Stimulated activated CD4-positive, alpha-beta T cell treated with anti-CD3 and anti-CD28 coated beads, TNF-alpha, amount 100 ng/mL, for 48 hours (primary cell): ENCODE measurements around the gene NGF.
"Not testable (repeated sequence)": the region's sequence is repeated elsewhere in the genome, so short reads cannot be mapped to it uniquely, and the experiment has no call there.

Experiments
- DNase-seq, 3 donors: peaks; one replicate each; pipeline ENCODE4 v3.0.0-alpha.2; 2020; ENCODE audit warnings: low read depth in 3 of 3

The NGF gene

GRCh38 chr1:115337633-115338456 lies at the start of gene NGF:
TSS of gene NGF (minus strand) at chr1:115338249. CDS start at chr1:115286795, 51,454 bp downstream.
- no peak for DNase-seq

DNA sequence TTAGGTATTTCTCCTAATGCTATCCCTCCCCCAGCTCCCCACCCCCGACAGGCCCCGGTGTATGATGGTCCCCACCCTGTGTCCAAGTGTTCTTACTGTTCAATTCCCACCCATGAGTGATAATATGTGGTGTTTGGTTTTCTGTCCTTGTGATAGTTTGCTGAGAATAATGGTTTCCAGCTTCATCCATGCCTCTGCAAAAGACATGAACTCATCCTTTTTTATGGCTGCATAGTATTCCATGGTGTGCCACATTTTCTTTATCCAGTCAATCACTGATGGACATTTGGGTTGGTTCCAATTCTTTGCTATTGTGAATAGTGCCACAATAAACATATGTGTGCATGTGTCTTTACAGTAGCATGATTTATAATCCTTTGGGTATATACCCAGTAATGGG lies 45.4 kb upstream of the NGF start:
- not testable (repeated sequence) for DNase-seq

GRCh38 chr1:115379943-115380342 lies 41.9 kb upstream of the NGF start:
- no peak for DNase-seq

DNA sequence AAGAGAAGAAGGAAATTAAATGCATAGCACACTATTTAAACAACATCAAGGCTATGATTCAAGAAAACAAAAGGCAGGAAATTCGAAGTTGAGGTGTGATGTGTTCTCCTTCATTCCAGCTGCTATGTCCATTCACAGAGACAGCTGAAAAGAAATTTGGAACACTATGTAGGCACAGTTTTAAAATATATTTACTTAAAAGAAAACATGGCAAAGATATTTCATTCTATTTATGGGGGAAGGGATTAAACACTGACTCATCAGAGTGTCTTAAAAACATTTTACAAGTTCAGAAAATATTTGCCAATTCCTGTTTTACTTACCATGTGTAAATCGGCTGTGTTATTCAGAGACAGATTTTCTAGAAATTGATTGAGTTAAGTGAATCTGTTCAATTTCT lies 39.4 kb upstream of the NGF start:
- DNase-seq, result no peak

GRCh38 chr1:115374598-115374997 lies 36.5 kb upstream of the NGF start:
- no peak for DNase-seq

DNA sequence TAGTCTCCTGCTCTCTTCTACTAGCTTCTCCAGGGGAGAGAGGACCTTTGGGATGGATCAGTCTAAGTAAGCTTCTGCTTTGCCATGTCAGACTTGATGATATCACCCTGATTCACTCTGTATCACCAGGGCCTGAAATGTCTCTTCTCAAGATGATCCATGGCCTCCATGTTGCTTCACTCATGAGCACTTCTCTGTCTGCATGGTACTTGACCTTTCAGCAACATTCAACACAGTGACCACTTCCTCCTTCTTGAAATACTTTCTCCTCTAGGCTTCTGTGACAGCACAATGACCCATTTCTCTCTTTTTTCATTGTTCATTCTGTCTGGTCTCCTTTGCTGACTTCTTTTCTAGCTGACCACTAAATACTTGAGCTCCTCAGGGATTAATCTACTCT lies 35.3 kb upstream of the NGF start:
- DNase-seq, result no peak

DNA sequence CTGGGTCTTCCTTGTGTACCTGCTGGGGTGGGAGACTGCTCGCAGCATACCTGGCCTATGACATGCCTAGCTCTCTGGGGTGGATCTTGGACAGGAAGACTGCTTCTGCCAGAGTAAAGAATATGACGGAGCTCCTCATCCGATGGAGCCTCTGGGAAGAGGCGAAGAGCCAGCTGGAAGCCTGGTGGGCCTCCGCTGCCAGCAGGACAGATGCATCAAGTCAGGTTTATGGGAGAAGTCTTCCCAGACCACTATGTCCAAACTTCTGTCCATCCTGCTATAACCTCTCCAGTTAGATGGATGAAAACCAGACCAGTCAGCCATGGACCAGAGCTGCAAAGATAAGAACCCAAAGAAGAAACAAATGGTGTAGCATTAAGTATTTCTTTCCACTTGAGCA lies 27.7 kb upstream of the NGF start:
- DNase-seq, result no peak

DNA sequence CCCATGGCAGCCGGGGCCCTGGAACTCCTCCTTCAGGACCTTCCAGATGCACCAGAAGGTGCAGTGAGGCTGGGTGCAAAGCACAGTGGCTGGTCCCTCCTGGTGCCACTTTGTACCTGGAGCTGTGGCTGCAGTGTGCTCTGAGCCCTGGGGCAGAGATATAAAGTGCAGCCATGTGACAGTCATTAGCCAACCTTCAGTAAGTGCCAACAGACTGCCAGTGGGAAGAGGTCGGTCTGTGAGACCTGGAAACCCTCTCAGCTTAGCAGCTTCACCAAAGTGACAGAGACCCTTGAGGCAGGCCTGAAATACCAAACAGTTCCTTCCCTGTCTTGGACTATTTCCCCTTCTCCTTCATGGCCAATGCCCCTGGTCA lies 26.7 kb upstream of the NGF start:
- no peak for DNase-seq

DNA sequence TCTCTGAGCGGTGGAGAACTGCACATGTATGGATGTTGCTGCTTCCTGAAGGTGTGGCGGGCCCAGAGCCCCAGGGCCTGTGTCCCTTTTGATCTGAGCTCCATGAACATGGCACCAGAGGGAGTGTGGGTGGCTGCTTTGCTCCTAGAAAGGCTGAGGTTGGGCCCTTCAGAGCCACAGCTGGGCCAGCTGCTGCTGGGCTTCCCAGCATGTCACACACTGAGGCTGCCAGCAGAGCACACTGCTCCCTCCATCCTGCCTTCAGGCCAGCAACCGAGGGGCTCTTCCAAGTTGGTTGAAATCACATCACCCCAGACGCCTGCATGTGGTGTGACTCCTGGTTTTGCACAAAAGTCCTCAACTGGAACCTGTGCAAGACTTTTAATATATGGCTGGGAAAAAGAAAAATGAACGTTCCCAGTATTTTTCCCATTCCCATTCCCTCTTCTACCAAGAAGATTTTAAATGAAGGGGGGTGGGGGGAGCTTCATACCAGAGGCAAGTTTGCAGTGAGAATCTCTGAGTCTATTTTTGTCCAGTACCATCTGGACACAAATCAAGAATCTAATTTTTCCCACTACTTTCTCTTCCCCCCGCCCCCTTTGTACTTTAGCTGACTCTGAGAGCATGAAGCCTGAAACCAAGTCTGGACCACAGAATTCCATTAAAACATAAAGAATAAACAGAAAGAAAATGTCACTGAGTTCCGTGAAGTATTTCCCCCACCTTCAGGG lies 26.2 kb upstream of the NGF start:
- DNase-seq, result no peak

DNA sequence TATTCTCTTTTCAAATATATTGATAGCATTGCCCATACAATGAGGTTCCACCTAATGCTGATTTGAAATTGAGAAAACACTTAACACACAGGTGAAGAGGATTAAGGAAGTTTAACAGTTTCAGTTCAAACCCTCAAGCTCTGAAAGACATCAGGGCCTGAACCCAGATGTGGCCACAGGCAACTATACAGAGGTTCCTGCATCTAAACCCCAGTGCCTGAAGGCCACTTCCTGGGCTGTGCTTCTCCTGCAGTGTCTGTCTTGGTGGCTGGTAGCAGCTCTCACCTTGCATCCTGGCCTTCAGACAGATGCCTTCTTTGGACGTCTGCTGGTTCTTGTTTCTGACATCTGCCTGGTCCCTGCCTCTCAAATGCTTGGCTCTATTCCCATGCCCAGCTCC lies 25.1 kb upstream of the NGF start:
- DNase-seq, result no peak

DNA sequence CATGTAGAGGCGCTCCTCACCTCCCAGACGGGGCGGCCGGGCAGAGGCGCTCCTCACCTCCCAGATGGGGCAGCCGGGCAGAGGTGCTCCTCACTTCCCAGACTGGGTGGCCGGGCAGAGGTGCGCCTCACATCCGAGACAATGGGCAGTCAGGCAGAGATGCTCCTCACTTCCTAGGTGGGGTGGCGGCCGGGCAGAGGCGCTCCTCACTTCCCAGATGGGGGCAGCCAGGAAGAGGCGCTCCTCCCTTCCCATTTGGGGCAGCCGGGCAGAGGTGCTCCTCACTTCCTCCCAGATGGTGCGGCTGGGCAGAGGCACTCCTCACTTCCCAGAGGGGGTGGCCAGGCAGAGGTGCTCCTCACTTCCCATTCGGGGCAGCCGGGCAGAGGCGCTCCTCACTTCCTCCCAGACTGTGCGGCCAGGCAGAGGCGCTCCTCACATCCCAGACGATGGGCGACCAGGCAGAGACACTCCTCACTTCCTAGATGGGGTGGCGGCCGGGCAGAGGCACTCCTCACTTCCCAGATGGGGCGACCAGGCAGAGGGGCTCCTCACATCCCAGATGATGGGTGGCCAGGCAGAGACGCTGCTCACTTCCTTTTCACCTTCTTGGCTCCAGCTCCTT lies 22.6 kb upstream of the NGF start:
- DNase-seq, result not testable (repeated sequence)

DNA sequence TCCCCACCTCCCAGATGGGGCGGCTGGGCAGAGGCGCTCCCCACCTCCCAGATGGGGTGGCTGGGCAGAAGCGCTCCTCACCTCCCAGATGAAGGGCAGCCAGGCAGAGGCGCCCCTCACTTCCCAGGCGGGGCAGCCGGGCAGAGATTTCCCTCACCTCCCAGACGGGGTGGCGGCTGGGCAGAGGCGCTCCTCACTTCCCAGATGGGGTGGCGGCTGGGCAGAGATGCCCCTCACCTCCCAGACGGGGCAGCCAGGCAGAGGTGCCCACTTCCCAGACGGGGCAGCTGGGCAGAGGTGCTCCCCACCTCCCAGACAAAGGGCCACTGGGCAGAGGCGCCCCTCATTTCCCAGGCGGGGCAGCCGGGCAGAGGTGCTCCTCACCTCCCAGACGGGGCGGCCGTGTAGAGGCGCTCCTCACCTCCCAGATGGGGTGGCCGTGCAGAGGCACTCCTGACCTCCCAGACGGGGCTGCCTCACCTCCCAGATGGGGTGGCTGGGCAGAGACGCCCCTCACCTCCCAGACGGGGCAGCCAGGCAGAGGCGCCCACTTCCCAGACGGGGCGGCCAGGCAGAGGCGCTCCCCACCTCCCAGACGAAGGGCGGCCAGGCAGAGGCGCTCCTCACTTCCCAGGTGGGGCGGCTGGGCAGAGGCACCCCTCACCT lies 21.9 kb upstream of the NGF start:
- not testable (repeated sequence) for DNase-seq

- no peak for DNase-seq
These were observed 18.3 kb upstream of the NGF start for GRCh38 chr1:115356356-115356755.

DNA sequence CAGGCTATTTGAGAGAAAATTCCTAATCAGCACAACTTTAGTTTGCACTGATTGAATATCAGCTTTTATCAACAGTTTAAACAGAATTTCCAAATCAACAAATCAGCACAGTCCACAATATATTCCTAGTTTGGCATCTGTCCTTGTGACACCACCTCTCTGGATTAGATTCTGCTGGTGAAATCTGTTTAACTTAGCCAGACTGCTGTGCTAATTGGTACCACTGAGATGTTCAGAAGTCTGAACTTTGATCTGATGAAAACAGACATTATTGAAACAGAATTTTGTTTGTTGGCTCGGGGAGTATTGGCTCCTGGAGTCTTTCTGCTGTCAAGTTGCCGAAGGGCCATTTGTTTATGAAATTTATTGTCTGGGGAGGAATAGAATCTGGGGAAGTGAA lies 17.0 kb upstream of the NGF start:
- DNase-seq, result no peak

DNA sequence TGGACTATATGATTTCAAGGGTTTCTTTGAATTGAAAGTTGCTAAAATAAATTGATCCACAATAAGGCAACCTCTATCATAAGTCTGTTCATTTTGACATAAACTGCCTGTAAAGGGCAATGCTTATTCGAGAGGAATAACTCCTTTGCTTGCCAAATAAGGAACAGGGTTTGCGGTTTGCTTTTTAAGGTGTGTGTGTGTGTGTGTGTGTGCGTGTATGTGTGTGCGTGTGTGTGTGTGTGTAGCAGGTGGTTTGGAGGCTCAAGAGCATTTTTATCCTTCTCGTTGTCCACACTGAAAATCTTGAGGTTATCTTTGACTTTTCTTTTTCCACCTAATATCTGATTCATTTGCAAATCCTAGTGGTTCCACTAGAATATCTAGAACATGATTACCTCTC lies 13.1 kb upstream of the NGF start:
- DNase-seq, result no peak

DNA sequence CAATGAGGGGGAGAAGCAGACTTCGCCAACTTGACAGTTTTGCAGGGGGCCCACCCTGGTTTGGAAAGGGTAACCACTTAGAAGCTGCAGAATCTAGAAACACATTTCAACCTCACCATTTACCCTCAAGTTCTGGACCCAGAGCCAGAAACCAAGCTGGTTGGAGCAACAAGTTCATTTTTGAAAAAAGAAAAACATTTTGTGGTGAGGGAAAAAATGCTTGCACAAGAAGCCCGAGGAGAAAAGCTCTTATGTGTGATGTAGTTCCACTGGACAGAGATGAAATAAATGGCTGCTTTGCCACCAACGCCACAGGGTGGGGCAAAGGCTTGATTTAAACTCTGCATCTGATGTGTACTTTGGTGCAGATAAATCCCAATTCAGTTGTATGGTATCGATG lies 10.6 kb upstream of the NGF start:
- no peak for DNase-seq

DNA sequence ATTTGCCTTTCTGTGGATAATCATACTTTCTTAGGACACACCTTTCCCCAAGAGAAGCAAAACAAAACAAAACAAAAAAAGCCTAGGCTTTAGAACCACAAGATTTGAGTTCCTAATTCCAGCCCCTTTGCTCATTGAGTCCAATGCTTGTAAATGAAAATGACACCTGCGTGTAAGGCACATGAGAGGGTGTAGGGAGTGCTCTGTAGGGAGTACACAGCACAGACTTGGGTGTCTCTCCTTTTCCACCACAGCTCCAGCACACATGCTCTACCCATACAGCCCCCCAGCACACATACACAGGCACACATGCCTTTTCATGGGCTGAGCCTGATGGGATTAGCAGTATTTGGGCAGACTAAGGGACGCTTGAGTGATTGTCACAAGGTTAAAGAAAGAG lies 9.2 kb upstream of the NGF start:
- DNase-seq, result no peak

DNA sequence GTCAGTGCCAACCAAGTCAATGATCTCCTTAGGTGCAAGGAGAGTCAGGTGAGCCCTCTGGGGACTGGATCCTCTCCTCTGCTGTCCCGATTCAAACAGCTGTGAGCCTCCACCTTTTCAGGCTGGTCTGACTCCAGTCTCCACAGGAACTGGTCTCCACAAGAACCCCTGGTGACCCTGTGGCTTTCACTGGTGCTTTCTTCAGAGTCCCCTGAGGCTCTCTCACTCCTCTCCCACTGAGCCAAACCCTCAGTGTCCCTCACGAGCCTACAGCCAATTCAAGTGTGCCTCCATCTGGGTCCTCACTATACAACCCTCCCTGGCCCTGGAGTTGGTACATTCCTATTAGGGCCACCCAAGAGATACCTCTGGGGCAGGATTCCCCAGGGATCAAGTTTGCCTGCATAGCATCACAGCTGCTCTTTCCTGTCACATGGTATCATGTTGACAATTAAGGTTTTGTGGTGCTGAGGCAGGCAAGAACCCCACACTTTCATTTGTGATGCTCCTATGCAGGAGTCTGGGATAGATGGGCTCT lies 5.2 kb upstream of the NGF start:
- no peak for DNase-seq

DNA sequence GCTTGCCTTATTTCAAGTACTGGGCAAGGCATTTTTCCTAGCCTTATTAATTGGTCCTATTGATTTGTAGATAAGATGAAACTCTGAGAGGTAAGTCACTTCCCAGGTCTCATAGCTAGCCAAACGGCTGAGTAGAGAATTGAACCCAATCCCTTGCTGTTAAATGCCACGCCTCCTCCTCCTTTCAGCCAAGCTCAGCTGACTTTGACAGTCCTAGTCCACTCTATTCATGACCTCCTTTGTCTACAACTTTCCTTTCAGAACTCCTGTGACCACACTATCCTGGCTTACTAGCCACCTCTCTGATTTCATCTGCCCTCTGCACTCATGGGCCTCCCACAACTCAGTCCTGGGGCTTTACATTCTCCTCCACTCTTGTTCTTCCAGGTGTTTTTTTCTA lies 3.9 kb upstream of the NGF start:
- DNase-seq, result no peak

GRCh38 chr1:115340879-115341278 lies 2.8 kb upstream of the NGF start:
- DNase-seq, result no peak

- DNase-seq, result no peak
These were observed 390 bp upstream of the NGF start for GRCh38 chr1:115338457-115338820.

- no peak for DNase-seq
These were observed 795 bp downstream of the NGF start for GRCh38 chr1:115337276-115337632.
